HepG2 (cell line): ENCODE measurements around the gene TMEM184B. TPM values are rescaled to one million over a fixed set of nuclear protein-coding genes. Genes with fewer than 3 reads are reported as not detected.

Source experiments
- BORCS8-MEF2B ChIP-seq: sonication (generic); formaldehyde crosslinking; IDR thresholded peaks from 2 replicates; pipeline ENCODE4 v1.8.0; 2022; ENCODE audit warnings: mild to moderate bottlenecking, missing genetic modification reagents
- CSRNP1 ChIP-seq: sonication (generic); formaldehyde crosslinking; IDR thresholded peaks from 2 replicates; pipeline ENCODE4 v1.8.1; 2023; ENCODE audit warnings: mild to moderate bottlenecking, missing genetic modification reagents
- DPF2 ChIP-seq: sonication (generic); formaldehyde crosslinking; IDR thresholded peaks from 2 replicates; pipeline ENCODE4 v1.4.0; 2020; ENCODE audit warnings: mild to moderate bottlenecking, low read depth, missing genetic modification reagents, borderline replicate concordance
- FOSL1 ChIP-seq: sonication (generic); formaldehyde crosslinking; IDR thresholded peaks from 2 replicates; pipeline ENCODE4 v1.9.0; 2021; ENCODE audit warnings: missing genetic modification reagents, borderline replicate concordance
- KDM2A ChIP-seq: sonication (generic); formaldehyde crosslinking; IDR thresholded peaks from 2 replicates; pipeline ENCODE4 v1.4.0; 2020; ENCODE audit warnings: low read depth, missing genetic modification reagents, borderline replicate concordance
- LRRFIP1 ChIP-seq: sonication (generic); formaldehyde crosslinking; conservative IDR thresholded peaks from 2 replicates; pipeline ENCODE4 v1.4.0; 2020; ENCODE audit warnings: missing genetic modification reagents
- MED1 ChIP-seq: sonication (generic); formaldehyde crosslinking; IDR thresholded peaks from 2 replicates; pipeline ENCODE4 v1.4.0; 2020; ENCODE audit warnings: missing genetic modification reagents
- MIER2 ChIP-seq: IDR thresholded peaks from 2 replicates; pipeline ENCODE4 v1.6.1; 2016; ENCODE audit warnings: missing biosample characterization, missing genetic modification reagents
- NFIB ChIP-seq: sonication (generic); formaldehyde crosslinking; IDR thresholded peaks from 2 replicates; pipeline ENCODE4 v1.9.0; 2021; ENCODE audit warnings: missing genetic modification reagents, mild to moderate bottlenecking, borderline replicate concordance
- NFYC ChIP-seq: IDR thresholded peaks from 2 replicates; pipeline ENCODE4 v1.6.1; 2016; ENCODE audit warnings: missing genetic modification reagents, missing compliant biosample characterization
- SOX13 ChIP-seq, 3 experiments: fragments of 450-650 bp in 1 of 3; sonication (generic) in 1 of 3; formaldehyde crosslinking in 1 of 3; IDR thresholded peaks in 2 of 3; conservative IDR thresholded peaks in 1 of 3; 2 replicates each; pipeline versions ENCODE4 v1.5.0 to v1.6.1; 2016 to 2020; ENCODE audit warnings: antibody characterized with exemption in 1 of 3, mild to moderate bottlenecking in 1 of 3, missing compliant biosample characterization in 1 of 3, missing genetic modification reagents in 1 of 3, moderate library complexity in 1 of 3
- TMF1 ChIP-seq: sonication (generic); formaldehyde crosslinking; IDR thresholded peaks from 2 replicates; pipeline ENCODE4 v1.8.1; 2022; ENCODE audit warnings: low read depth, missing genetic modification reagents
- XBP1 ChIP-seq: sonication (generic); formaldehyde crosslinking; IDR thresholded peaks from 2 replicates; pipeline ENCODE4 v1.5.0; 2020; ENCODE audit warnings: missing genetic modification reagents
- ZMAT3 ChIP-seq: sonication (generic); formaldehyde crosslinking; conservative IDR thresholded peaks from 2 replicates; pipeline ENCODE4 v1.7.0; 2021; ENCODE audit warnings: missing genetic modification reagents
- ZNF281 ChIP-seq: sonication (generic); formaldehyde crosslinking; IDR thresholded peaks from 2 replicates; pipeline ENCODE4 v1.4.0; 2020; ENCODE audit warnings: missing genetic modification reagents, borderline replicate concordance
- ZNF556 ChIP-seq: sonication (generic); formaldehyde crosslinking; IDR thresholded peaks from 2 replicates; pipeline ENCODE4 v1.4.0; 2020; ENCODE audit warnings: mild to moderate bottlenecking, missing genetic modification reagents, borderline replicate concordance
- ZNF562 ChIP-seq: sonication (generic); formaldehyde crosslinking; IDR thresholded peaks from 2 replicates; pipeline ENCODE4 v1.8.0; 2022; ENCODE audit warnings: missing genetic modification reagents, borderline replicate concordance
- ZNF652 ChIP-seq: IDR thresholded peaks from 2 replicates; pipeline ENCODE4 v1.6.1; 2016; ENCODE audit warnings: low read depth, borderline replicate concordance
- ZNF777 ChIP-seq: sonication (generic); formaldehyde crosslinking; IDR thresholded peaks from 2 replicates; pipeline ENCODE4 v1.4.0; 2020; ENCODE audit warnings: missing genetic modification reagents
- polyA plus RNA-seq, 8 experiments: library from polyadenylated mRNA; depleted of rRNA in 3 of 8; stranded (reverse) in 7 of 8; unstranded in 1 of 8; fragments of >200 nt; fragmentation: Illumina TruSeq in 4 of 8; extraction: Trizol in 4 of 8; gene quantifications; 2 replicates each; pipeline versions ENCODE4 v1.2.1 to v1.2.3, GENCODE V29; 2011 to 2016; ENCODE audit warnings: low read depth in 4 of 8, missing spikeins in 1 of 8, mixed read lengths in 1 of 8; ENCODE audit not compliant: insufficient read depth in 1 of 8
- total RNA-seq, 5 experiments: library from RNA; depleted of rRNA; stranded (reverse); fragments of >200 nt; fragmentation: Illumina TruSeq; extraction: Trizol; gene quantifications; 2 replicates each; pipeline ENCODE4 v1.2.3, GENCODE V29; 2016; ENCODE audit warnings: low read depth in 1 of 5

TMEM184B gene
- total and polyA plus RNA-seq, 2 of the 13 experiments (the other 11 are each of a cell fraction or from before 2014, with no cell fraction given), result 15.9 to 16.0 TPM

- TF ChIP-seq CSRNP1 (CRISPR knock-in tag), result peak; percentile 65; the same call in 1 of the 2 replicates
- TF ChIP-seq TMF1 (CRISPR knock-in tag), result peak; percentile 62; the same call in 1 of the 2 replicates
- TF ChIP-seq DPF2 (CRISPR knock-in tag), result peak; percentile 57; the same call in 1 of the 2 replicates
- TF ChIP-seq ZNF652 (CRISPR knock-in tag), result 0 out of 2 replicates have a peak, but pooled peaks have one; percentile 10
- TF ChIP-seq ZNF562 (CRISPR knock-in tag), result no peak
- TF ChIP-seq NFYC (CRISPR knock-in tag), result 0 out of 2 replicates have a peak, but pooled peaks have one; percentile 7
- no peak for TF ChIP-seq MIER2 (CRISPR knock-in tag)
- 0 out of 2 replicates have a peak, but pooled peaks have one; percentile 34 for TF ChIP-seq ZNF777
- TF ChIP-seq XBP1 (CRISPR knock-in tag), result peak; percentile 21; the same call in 1 of the 2 replicates
- peak; percentile 80 for TF ChIP-seq MED1 (CRISPR knock-in tag)
- TF ChIP-seq NFIB, result no peak
- TF ChIP-seq KDM2A (CRISPR knock-in tag), result peak; percentile 90
- TF ChIP-seq ZNF281, result peak; percentile 24; the same call in 1 of the 2 replicates
- TF ChIP-seq LRRFIP1 (CRISPR knock-in tag), result no peak
- TF ChIP-seq ZMAT3 (CRISPR knock-in tag), result peak; percentile 84
- peak; percentile 79; the same call in 1 of the 2 replicates for TF ChIP-seq BORCS8-MEF2B
- TF ChIP-seq ZNF556, result peak; percentile 20; the same call in 1 of the 2 replicates
- TF ChIP-seq FOSL1 (CRISPR knock-in tag), result 0 out of 2 replicates have a peak, but pooled peaks have one; percentile 20
- no peak for TF ChIP-seq SOX13 (IDR thresholded peaks at IDR 0.05)
- peak in 1 of 2 experiments; percentile 54; a peak in 1 of 4 replicates for TF ChIP-seq SOX13 (CRISPR knock-in tag; conservative IDR thresholded peaks at IDR 0.05 in 1 of 2, IDR thresholded peaks at IDR 0.05 in 1 of 2)
Observed at GRCh38 chr22:38218661-38219622, 53.9 kb downstream of the TMEM184B start (continued).
